Spleen (tissue), 11 donors: ENCODE data around the gene TRIM54. TPM values are rescaled to one million over a fixed set of nuclear protein-coding genes. Genes with fewer than 3 reads are reported as not detected.
"Not testable (repeated sequence)": the region's sequence is repeated elsewhere in the genome, so short reads cannot be mapped to it uniquely, and the experiment has no call there.

Experiments
- DNase-seq: peaks from one replicate; pipeline ENCODE4 v3.0.0-alpha.2; 2020
- H3K27ac ChIP-seq, 8 donors: fragments of 200-600 bp; sonication (generic) in 7 of 8; 1 replicate in 4 of 8; 2 replicates in 4 of 8; pipeline versions ENCODE4 v1.5.0 to v1.8.0; 2016 to 2021; ENCODE audit warnings: inconsistent platforms in 4 of 8, mild to moderate bottlenecking in 4 of 8, moderate library complexity in 1 of 8
- H3K27me3 ChIP-seq, 7 donors: fragments of 200-600 bp; sonication (generic) in 6 of 7; replicated peaks in 1 of 7; 1 replicate in 4 of 7; 2 replicates in 3 of 7; pipeline versions ENCODE4 v1.5.0 to v1.8.0; 2016 to 2021; ENCODE audit warnings: inconsistent platforms in 3 of 7, mild to moderate bottlenecking in 1 of 7
- H3K36me3 ChIP-seq, 6 donors: fragments of 200-600 bp; sonication (generic) in 5 of 6; 1 replicate in 4 of 6; 2 replicates in 2 of 6; pipeline versions ENCODE4 v1.5.0 to v1.8.0; 2016 to 2021; ENCODE audit warnings: inconsistent platforms in 2 of 6
- H3K4me1 ChIP-seq, 6 donors: fragments of 200-600 bp; sonication (generic) in 5 of 6; 1 replicate in 3 of 6; 2 replicates in 3 of 6; pipeline versions ENCODE4 v1.5.0 to v1.8.0; 2016 to 2021; ENCODE audit warnings: inconsistent platforms in 3 of 6
- H3K4me3 ChIP-seq, 8 donors: fragments of 200-600 bp; sonication (generic) in 7 of 8; 1 replicate in 4 of 8; 2 replicates in 4 of 8; pipeline versions ENCODE4 v1.5.0 to v1.8.0; 2016 to 2021; ENCODE audit warnings: inconsistent platforms in 4 of 8, mild to moderate bottlenecking in 4 of 8, moderate library complexity in 2 of 8
- H3K9me3 ChIP-seq, 8 donors: fragments of 200-600 bp; sonication (generic) in 7 of 8; 1 replicate in 4 of 8; 2 replicates in 4 of 8; pipeline versions ENCODE4 v1.5.0 to v1.8.0; 2016 to 2021; ENCODE audit warnings: inconsistent platforms in 4 of 8
- CTCF ChIP-seq, 11 experiments: fragments of 200-600 bp in 7 of 11; fragments of 450-650 bp in 4 of 11; sonication (generic) in 4 of 11; IDR thresholded peaks in 8 of 11; conservative IDR thresholded peaks in 3 of 11; 1 replicate in 7 of 11; 2 replicates in 4 of 11; pipeline versions ENCODE4 v1.4.0 to v1.8.0; 2016 to 2021; ENCODE audit warnings: antibody characterized with exemption in 11 of 11, inconsistent platforms in 4 of 11, mild to moderate bottlenecking in 1 of 11
- POLR2A ChIP-seq, 3 donors: fragments of 450-650 bp; IDR thresholded peaks; one replicate each; pipeline ENCODE4 v1.5.1; 2017; ENCODE audit warnings: antibody characterized with exemption in 3 of 3, mild to moderate bottlenecking in 1 of 3
- POLR2AphosphoS5 ChIP-seq, 3 donors: sonication (generic); formaldehyde crosslinking; IDR thresholded peaks; one replicate each; pipeline ENCODE4 v1.5.1; 2017; ENCODE audit warnings: antibody characterized with exemption in 3 of 3
- WGBS, 5 donors: extraction: QIAGEN DNeasy Blood & Tissue Kit in 3 of 5; methylation state at CpG; one replicate each; pipeline versions ENCODE4 v1.1.5 to v1.1.7; 2013 to 2018; 5-methylcytosine and 5-hydroxymethylcytosine counted together
- intact Hi-C: fragments of 100-400 bp; cut with DNase I; formaldehyde crosslinking; loops from one replicate; pipeline ENCODE4 v1.15.0; 2023; ENCODE audit warnings: low total_unique reads
- polyA plus RNA-seq, 3 donors: library from polyadenylated mRNA; stranded (reverse); fragments of 200-250 nt; gene quantifications; one replicate each; pipeline ENCODE4 v1.2.1, GENCODE V29; 2013
- total RNA-seq, 7 donors: library from RNA; depleted of rRNA in 3 of 7; stranded (reverse); fragments of >200 nt in 3 of 7; fragmentation: NEBNext Ultra II Directional in 4 of 7; extraction: Animal tissue kit (Norgen Biotek cat#: 25700) in 4 of 7; gene quantifications; one replicate each; pipeline versions ENCODE4 v1.1.0 to v1.2.1, GENCODE V29; 2016 to 2021
- donor health status: healthy with polysubstance abuse.
- donor health status: DM: no; HTN: no; CAD: no; lungs with moderate emphysema.
- donor health status: DM: no; HTN: no; CAD: no.
- donor health status: Bipolar disorder and iron deficiency.
- donor health status: healthy.
- donor health status: DM: no; HTN: no; CAD: no.
- donor health status: DM: yes; HTN: yes; CAD: no.

Gene TRIM54
- total and polyA plus RNA-seq, 10 donors = 0.22 to 3.1 (median 0.49) TPM; not detected in 1

GRCh38 chr2:27314709-27315108 lies 32.5 kb downstream of the TRIM54 start:
- Histone ChIP-seq H3K4me1 (no peaks in the 10 kb centered on the region), H3K36me3 (peaks cover 0 to 83% (median 15%) of the 10 kb centered on the region in 6 donors), H3K27me3 (no peaks in the 10 kb centered on the region), H3K9me3 (no peaks in the 10 kb centered on the region), H3K4me3 (no peak overlapping the region), H3K27ac (no peak overlapping the region)
- peak; percentile 56 for DNase-seq
- no peak for TF ChIP-seq POLR2A (IDR thresholded peaks at IDR 0.05)
- peak in 1 of 3 donors; percentile 32 for TF ChIP-seq POLR2AphosphoS5 (IDR thresholded peaks at IDR 0.05)
- no peak for TF ChIP-seq CTCF (IDR thresholded peaks at IDR 0.05 in 8 of 11, conservative IDR thresholded peaks at IDR 0.05 in 3 of 11)
- intact Hi-C loops = no loop called here
- WGBS, 5 donors = 88 to 100% (median 92%) methylated on average over 7 to 9 of the region's 9 CpGs

GRCh38 chr2:27315122-27315521 lies 32.9 kb downstream of the TRIM54 start:
- 79 to 93% (median 87%) methylated on average over 8 of the region's 8 CpGs for WGBS, 5 donors
- no peak overlapping the region for H3K4me3 ChIP-seq
- DNase-seq = peak; percentile 48
- intact Hi-C loops = no loop called here
- H3K27ac ChIP-seq = no peak overlapping the region
- peaks cover 0 to 79% (median 11%) of the 10 kb centered on the region in 6 donors for H3K36me3 ChIP-seq
- no peaks in the 10 kb centered on the region for H3K4me1 ChIP-seq
- TF ChIP-seq POLR2A (IDR thresholded peaks at IDR 0.05) (no peak), CTCF (IDR thresholded peaks at IDR 0.05 in 8 of 11, conservative IDR thresholded peaks at IDR 0.05 in 3 of 11) (no peak), POLR2AphosphoS5 (IDR thresholded peaks at IDR 0.05) (no peak)
- H3K27me3 ChIP-seq = no peaks in the 10 kb centered on the region
- no peaks in the 10 kb centered on the region for H3K9me3 ChIP-seq

DNA sequence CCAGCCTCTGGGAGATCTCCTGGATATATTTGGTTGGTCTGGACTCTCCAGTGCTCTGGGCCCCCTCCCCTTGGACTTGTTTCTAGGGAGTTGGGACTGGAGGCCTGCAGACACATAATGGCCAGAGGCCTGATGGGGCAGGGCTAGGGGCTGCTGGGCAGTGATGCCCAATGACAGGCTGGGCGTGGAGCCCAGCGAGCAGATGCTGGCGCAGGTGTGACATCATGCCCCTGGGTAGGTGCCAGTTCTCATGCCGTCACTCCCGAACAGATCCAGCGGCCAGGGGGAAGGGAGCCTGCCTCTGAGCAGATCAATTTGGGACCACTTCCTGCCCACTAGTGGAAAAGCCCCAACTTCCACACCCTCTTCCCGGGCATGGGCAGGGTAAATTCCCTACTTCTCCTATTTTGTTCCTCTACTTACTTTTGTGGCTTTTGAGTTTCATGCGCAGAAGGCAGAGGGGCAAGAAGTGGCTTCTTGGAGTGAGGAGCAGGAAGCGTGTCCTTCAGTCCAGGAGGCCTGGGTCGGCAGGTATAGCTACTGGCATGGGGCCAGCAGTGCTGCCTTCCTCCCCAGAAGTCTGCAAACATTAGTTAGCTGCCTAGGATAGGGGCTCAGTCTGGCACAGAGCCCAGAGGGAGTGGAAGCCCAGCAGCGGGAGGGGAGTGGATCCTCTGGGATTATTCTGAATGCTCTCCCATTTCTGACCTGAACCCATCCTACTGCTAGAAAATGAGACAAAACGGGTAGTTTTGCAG lies 34.6 kb downstream of the TRIM54 start:
- TF ChIP-seq CTCF (IDR thresholded peaks at IDR 0.05 in 8 of 11, conservative IDR thresholded peaks at IDR 0.05 in 3 of 11) (no peak), POLR2AphosphoS5 (IDR thresholded peaks at IDR 0.05) (no peak), POLR2A (IDR thresholded peaks at IDR 0.05) (no peak)
- peak; percentile 36 for DNase-seq
- Histone ChIP-seq H3K36me3 (peaks cover 0 to 63% (median 5%) of the 10 kb centered on the region in 6 donors), H3K9me3 (no peaks in the 10 kb centered on the region), H3K27me3 (no peaks in the 10 kb centered on the region), H3K4me3 (no peak overlapping the region), H3K4me1 (peaks cover under 1 to 12% (median 7%) of the 10 kb centered on the region in 6 donors), H3K27ac (no peak overlapping the region)
- intact Hi-C loops = no loop called here
- 74 to 85% (median 81%) methylated on average over 12 of the region's 12 CpGs for WGBS, 5 donors

DNA sequence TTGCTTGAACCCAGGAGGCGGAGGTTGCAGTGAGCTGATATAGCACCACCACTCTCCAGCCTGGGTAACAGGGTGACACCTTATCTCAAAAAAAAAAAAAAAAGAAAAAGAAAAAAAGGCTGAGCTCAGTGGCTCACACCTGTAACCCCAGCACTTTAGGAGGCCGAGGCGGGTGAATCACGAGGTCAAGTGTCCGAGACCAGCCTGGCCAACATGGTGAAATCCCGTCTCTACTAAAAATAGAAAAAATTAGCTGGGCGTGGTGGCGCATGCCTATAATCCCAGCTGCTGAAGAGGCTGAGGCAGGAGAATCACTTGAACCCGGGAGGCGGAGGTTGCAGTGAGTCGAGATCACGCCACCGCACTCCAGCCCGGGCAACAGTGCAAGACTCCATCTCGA lies 37.6 kb downstream of the TRIM54 start:
- H3K27ac ChIP-seq, H3K4me3 ChIP-seq, intact Hi-C loops, H3K27me3 ChIP-seq, H3K9me3 ChIP-seq: not testable (repeated sequence)
- 92 to 96% (median 95%) methylated on average over 15 of the region's 15 CpGs for WGBS, 5 donors
- peak; percentile 7 for DNase-seq
- peaks cover 0 to 46% (median 0%) of the 10 kb centered on the region in 6 donors for H3K36me3 ChIP-seq
- H3K4me1 ChIP-seq = peaks cover 9 to 30% (median 22%) of the 10 kb centered on the region in 6 donors
